ENCODE results near the gene SEMA3D.

Gene SEMA3D

DNA sequence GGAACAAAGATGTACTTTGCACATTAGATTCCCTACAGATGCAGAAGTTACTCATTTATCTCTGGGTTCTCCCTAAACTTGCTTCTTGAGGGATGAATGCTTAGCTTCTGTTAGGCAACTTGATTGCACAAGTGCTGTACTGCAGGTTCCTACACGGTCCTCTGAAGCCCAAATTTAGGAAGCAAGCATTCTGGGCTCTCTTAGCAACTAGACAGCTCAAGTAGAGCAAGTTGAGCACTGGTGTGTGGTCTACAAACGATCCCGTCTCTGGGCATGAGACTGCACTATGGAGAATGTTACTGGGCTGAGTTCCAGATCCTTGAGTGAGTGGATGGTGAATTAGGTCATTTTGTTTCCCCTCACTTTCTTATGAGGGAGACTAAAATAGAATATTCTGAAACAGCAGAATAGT, 14.3 kb downstream of the SEMA3D start:
- FAIRE-seq, result no peak
- TF ChIP-seq PAX5 (IDR thresholded peaks at IDR 0.05; ENCODE audit: insufficient read depth, low read length, severe bottlenecking), result no peak
- TF ChIP-seq POLR2A (IDR thresholded peaks at IDR 0.05; ENCODE audit: low read depth, low read length), result no peak
- no peak for TF ChIP-seq SPI1 (IDR thresholded peaks at IDR 0.05; ENCODE audit: low read depth, low read length)
- TF ChIP-seq POLR2AphosphoS5 (IDR thresholded peaks at IDR 0.05; ENCODE audit: low read depth, low read length), result no peak
- TF ChIP-seq POU2F2 (IDR thresholded peaks at IDR 0.05; ENCODE audit: low read depth, low read length), result no peak
- no peak for TF ChIP-seq TAF1 (IDR thresholded peaks at IDR 0.05; ENCODE audit: low read depth, low read length)
- no peak for DNase-seq (ENCODE audit: insufficient read length, low spot score)

DNA sequence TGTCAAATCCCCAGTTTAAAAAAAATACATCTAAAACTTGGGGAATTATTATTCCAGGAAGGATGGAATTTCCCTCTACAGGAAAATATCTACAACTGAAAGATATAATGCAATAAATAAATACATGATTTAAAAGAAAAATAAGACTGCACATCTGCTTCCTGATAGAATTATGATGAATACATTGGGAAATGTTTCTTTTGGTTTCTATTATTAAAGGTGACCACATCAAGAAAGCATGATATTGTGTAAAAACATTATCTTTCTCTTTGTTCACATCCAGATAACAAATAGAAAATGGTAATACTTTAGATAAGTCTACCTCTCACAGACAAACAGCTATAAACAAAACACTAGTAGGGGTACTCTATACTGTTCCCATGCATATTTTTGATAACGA, 19.2 kb downstream of the SEMA3D start:
- DNase-seq (ENCODE audit: insufficient read length, low spot score) (no peak), FAIRE-seq (no peak)
- no peak for TF ChIP-seq POLR2A (IDR thresholded peaks at IDR 0.05; ENCODE audit: low read depth, low read length)
- no peak for TF ChIP-seq POU2F2 (IDR thresholded peaks at IDR 0.05; ENCODE audit: low read depth, low read length)

DNA sequence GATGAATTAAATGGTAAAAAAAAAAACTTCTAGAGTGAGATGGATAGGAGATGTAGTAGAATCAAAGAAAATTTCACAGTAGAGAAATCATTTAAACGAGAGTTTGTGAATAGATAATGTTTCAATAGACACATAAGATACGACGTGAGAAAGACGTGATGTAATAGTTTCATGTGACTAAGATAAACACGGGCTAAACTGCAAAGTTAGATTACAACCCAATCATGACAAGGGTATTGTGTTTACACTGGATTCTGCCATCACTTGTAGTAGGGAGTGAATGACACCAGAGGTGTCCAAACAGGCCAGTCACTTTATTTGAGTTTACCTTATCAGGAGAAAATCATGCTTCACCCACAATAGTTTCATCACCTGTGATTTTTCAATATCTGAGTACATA, 21.6 kb downstream of the SEMA3D start:
- FAIRE-seq (no peak), DNase-seq (ENCODE audit: insufficient read length, low spot score) (no peak)
- TF ChIP-seq SPI1 (IDR thresholded peaks at IDR 0.05; ENCODE audit: low read depth, low read length) (no peak), POU2F2 (IDR thresholded peaks at IDR 0.05; ENCODE audit: low read depth, low read length) (no peak), POLR2AphosphoS5 (IDR thresholded peaks at IDR 0.05; ENCODE audit: low read depth, low read length) (no peak), POLR2A (IDR thresholded peaks at IDR 0.05; ENCODE audit: low read depth, low read length) (no peak), TAF1 (IDR thresholded peaks at IDR 0.05; ENCODE audit: low read depth, low read length) (no peak), PAX5 (IDR thresholded peaks at IDR 0.05; ENCODE audit: insufficient read depth, low read length, severe bottlenecking) (no peak)

DNA sequence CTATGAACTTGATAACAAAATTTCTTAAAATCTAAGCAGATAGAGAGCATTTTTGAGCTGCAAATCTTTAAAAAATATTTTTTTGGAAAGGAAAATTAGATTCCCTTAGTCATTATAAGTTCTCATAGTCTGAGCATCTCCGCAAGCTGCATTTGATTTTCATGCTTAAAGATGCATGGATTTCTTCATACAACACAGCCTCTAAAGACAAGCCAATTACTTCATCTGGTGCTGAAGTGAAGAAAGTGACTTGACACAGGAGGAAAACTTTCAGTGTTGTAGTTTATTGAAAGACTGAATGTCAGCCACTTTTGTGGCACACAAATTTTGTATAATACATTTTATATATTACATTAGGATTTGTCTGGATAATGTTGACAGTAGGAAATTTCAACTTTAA, 22.5 kb downstream of the SEMA3D start:
- no peak for FAIRE-seq
- no peak for TF ChIP-seq TAF1 (IDR thresholded peaks at IDR 0.05; ENCODE audit: low read depth, low read length)
- no peak for TF ChIP-seq PAX5 (IDR thresholded peaks at IDR 0.05; ENCODE audit: insufficient read depth, low read length, severe bottlenecking)
- no peak for TF ChIP-seq POU2F2 (IDR thresholded peaks at IDR 0.05; ENCODE audit: low read depth, low read length)
- no peak for TF ChIP-seq SPI1 (IDR thresholded peaks at IDR 0.05; ENCODE audit: low read depth, low read length)
- no peak for TF ChIP-seq POLR2AphosphoS5 (IDR thresholded peaks at IDR 0.05; ENCODE audit: low read depth, low read length)
- TF ChIP-seq POLR2A (IDR thresholded peaks at IDR 0.05; ENCODE audit: low read depth, low read length), result no peak

DNA sequence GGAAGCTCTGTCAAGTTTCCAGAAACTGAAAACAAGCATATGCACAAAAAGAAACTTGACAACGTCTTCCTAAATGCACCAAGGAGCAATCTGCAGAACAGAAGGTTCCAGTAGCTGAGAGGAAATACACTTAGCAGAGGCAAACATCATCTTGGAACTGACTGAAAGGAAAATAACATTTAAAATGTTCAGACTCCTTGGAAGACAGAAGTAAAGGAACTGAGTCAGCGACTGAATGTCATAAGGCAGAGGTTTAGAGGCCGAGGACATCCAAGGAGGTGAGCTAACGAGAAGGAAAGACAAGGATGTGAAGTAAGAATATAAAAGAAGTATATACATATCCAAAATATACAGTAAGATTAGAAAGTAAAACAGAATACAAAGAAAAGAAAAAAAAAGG, 24.1 kb downstream of the SEMA3D start:
- FAIRE-seq, result no peak
- TF ChIP-seq PAX5 (IDR thresholded peaks at IDR 0.05; ENCODE audit: insufficient read depth, low read length, severe bottlenecking), result no peak
- TF ChIP-seq SPI1 (IDR thresholded peaks at IDR 0.05; ENCODE audit: low read depth, low read length), result no peak
- no peak for TF ChIP-seq POU2F2 (IDR thresholded peaks at IDR 0.05; ENCODE audit: low read depth, low read length)
- TF ChIP-seq POLR2A (IDR thresholded peaks at IDR 0.05; ENCODE audit: low read depth, low read length), result no peak
- no peak for TF ChIP-seq POLR2AphosphoS5 (IDR thresholded peaks at IDR 0.05; ENCODE audit: low read depth, low read length)
- no peak for TF ChIP-seq TAF1 (IDR thresholded peaks at IDR 0.05; ENCODE audit: low read depth, low read length)
- no peak for DNase-seq (ENCODE audit: insufficient read length, low spot score)

More for the DNA sequence above, 22.5 kb downstream of the SEMA3D start:
- DNase-seq (ENCODE audit: insufficient read length, low spot score), result no peak

DNA sequence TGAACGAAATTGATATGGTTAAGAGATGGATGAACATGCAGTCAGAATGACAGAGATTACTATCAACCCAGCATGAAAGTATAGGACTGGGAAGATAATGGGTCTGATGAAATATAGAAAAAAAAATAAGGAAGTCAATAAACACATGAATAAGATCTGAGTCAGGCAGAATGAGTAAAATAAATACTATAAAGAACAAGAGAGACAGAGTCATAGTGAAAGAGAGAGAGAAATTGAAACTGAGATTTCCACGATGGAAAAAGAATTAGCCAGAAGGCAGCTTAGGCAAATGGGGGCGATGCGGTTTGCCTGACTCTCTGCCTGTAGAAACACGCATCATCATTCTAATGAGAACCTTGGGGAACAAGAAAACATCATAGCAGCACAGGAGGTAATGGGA, 26.6 kb downstream of the SEMA3D start:
- DNase-seq (ENCODE audit: insufficient read length, low spot score), result no peak

DNA sequence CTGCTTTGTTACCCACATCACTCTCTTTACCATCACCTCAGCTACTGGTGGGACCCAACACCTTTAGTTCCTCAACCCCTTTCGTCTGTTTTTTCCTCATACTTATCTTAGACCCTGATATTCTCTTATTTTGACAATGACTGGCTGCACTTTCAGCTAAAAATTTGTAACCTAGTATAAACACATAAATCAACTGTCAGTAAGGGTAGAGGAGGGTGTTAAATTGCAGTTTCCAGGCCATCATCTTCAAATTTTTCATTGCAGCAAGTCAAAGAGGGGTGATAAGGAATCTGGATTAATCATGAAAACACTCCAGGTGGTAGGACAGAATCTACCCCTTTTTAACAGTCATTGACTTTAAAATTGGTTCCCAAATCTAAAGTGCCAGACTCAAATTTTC, 27.9 kb downstream of the SEMA3D start:
- DNase-seq (ENCODE audit: insufficient read length, low spot score), result no peak
- FAIRE-seq, result no peak
- TF ChIP-seq TAF1 (IDR thresholded peaks at IDR 0.05; ENCODE audit: low read depth, low read length) (no peak), POLR2AphosphoS5 (IDR thresholded peaks at IDR 0.05; ENCODE audit: low read depth, low read length) (no peak), SPI1 (IDR thresholded peaks at IDR 0.05; ENCODE audit: low read depth, low read length) (no peak), PAX5 (IDR thresholded peaks at IDR 0.05; ENCODE audit: insufficient read depth, low read length, severe bottlenecking) (no peak), POU2F2 (IDR thresholded peaks at IDR 0.05; ENCODE audit: low read depth, low read length) (no peak), POLR2A (IDR thresholded peaks at IDR 0.05; ENCODE audit: low read depth, low read length) (no peak)

More for the DNA sequence above, 26.6 kb downstream of the SEMA3D start:
- peak; percentile 47 for FAIRE-seq
- TF ChIP-seq TAF1 (IDR thresholded peaks at IDR 0.05; ENCODE audit: low read depth, low read length) (no peak), POLR2AphosphoS5 (IDR thresholded peaks at IDR 0.05; ENCODE audit: low read depth, low read length) (no peak), POLR2A (IDR thresholded peaks at IDR 0.05; ENCODE audit: low read depth, low read length) (no peak), POU2F2 (IDR thresholded peaks at IDR 0.05; ENCODE audit: low read depth, low read length) (peak; percentile 81), SPI1 (IDR thresholded peaks at IDR 0.05; ENCODE audit: low read depth, low read length) (peak; percentile 45; the same call in 1 of the 2 replicates)

DNA sequence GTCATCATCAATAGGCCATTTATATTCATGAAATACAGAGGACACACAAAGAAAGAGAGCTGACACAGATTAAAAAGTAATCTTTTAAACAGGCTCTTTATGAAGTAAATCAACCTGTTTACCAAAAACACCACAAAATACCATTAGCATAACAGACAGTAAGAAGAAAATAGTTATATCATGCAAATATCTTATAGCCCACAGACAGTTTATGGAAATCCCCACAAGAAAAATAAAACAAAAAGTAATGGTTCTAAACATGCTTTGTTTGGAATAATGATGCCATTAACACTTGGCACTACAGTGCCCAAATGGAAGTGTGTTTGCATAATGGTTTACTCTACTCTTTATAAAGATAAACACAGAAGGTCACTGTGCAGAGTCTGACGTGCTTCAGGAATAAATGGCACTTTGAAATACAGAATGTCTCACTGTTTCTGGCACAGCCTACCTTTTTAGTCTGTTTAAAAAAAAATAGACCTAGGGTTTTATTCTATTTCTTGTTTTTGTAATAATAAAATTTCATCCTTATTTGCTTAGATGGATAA, 30.1 kb downstream of the SEMA3D start:
- DNase-seq (ENCODE audit: insufficient read length, low spot score), result no peak
- TF ChIP-seq TAF1 (IDR thresholded peaks at IDR 0.05; ENCODE audit: low read depth, low read length), result no peak
- TF ChIP-seq POLR2A (IDR thresholded peaks at IDR 0.05; ENCODE audit: low read depth, low read length), result no peak
- TF ChIP-seq SPI1 (IDR thresholded peaks at IDR 0.05; ENCODE audit: low read depth, low read length), result no peak
- TF ChIP-seq POU2F2 (IDR thresholded peaks at IDR 0.05; ENCODE audit: low read depth, low read length), result no peak
- TF ChIP-seq POLR2AphosphoS5 (IDR thresholded peaks at IDR 0.05; ENCODE audit: low read depth, low read length), result no peak
- TF ChIP-seq PAX5 (IDR thresholded peaks at IDR 0.05; ENCODE audit: insufficient read depth, low read length, severe bottlenecking), result no peak
- FAIRE-seq, result no peak

DNA sequence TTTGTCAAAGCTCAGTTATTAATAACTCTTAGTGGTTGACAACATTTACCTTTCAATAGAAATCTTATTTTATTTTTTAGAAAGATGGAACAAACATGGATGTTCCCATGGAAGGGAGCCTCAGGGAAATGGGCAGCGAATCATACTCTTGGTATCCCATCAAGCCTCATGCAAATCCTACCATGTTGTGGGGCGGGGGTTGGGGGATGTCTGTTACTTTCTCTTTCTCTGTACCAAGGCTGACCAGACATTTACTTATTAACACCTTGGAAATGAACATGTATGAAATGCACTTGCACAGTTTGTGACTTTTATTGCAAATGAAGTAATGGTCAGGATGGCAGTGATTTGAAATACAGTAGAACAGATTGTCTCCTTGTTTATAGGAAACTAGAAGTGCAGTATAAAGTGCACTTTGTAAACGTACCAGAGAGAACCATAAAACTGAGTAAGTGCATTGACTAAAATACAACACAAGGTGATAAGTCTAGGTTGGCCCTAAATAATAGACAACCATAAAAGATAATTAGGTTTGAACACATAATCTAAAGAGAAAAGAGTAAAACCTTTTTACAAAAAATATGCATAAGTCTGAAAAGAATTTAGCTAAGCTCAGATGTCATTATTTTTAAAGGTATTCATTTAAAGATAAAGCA, 32.4 kb downstream of the SEMA3D start:
- no peak for DNase-seq (ENCODE audit: insufficient read length, low spot score)
- FAIRE-seq, result no peak
- no peak for TF ChIP-seq POLR2AphosphoS5 (IDR thresholded peaks at IDR 0.05; ENCODE audit: low read depth, low read length)
- TF ChIP-seq PAX5 (IDR thresholded peaks at IDR 0.05; ENCODE audit: insufficient read depth, low read length, severe bottlenecking), result no peak
- TF ChIP-seq POU2F2 (IDR thresholded peaks at IDR 0.05; ENCODE audit: low read depth, low read length), result no peak
- no peak for TF ChIP-seq TAF1 (IDR thresholded peaks at IDR 0.05; ENCODE audit: low read depth, low read length)
- TF ChIP-seq SPI1 (IDR thresholded peaks at IDR 0.05; ENCODE audit: low read depth, low read length), result no peak
- TF ChIP-seq POLR2A (IDR thresholded peaks at IDR 0.05; ENCODE audit: low read depth, low read length), result no peak

DNA sequence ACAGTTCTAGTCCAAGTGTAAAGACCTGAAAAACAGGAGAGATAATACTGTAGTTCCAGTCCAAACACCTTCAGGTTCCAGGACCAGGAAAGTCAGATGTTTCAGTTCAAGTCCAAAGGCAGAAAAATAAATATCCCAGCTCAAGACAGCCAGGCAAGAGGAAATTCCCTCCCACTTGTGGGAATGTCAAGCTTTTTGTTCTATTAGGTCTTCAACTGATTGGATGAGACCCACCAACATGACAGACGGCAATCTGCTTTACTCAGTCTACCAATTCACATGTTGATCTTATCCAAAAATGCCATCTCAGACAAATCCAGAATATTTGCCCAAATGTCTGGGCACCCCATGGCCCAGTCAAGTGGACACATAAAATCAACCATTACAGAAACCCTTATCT, 33.1 kb downstream of the SEMA3D start:
- TF ChIP-seq POLR2A (IDR thresholded peaks at IDR 0.05; ENCODE audit: low read depth, low read length) (no peak), SPI1 (IDR thresholded peaks at IDR 0.05; ENCODE audit: low read depth, low read length) (no peak), POU2F2 (IDR thresholded peaks at IDR 0.05; ENCODE audit: low read depth, low read length) (no peak), TAF1 (IDR thresholded peaks at IDR 0.05; ENCODE audit: low read depth, low read length) (no peak), PAX5 (IDR thresholded peaks at IDR 0.05; ENCODE audit: insufficient read depth, low read length, severe bottlenecking) (no peak), POLR2AphosphoS5 (IDR thresholded peaks at IDR 0.05; ENCODE audit: low read depth, low read length) (no peak)

More for the DNA sequence above, 33.1 kb downstream of the SEMA3D start:
- DNase-seq (ENCODE audit: insufficient read length, low spot score) (no peak), FAIRE-seq (no peak)

All from GM12891 (cell line).